Upper lobe of left lung (tissue), 6 donors: ENCODE data around the gene AK9. TPM values are rescaled to one million over a fixed set of nuclear protein-coding genes. Genes with fewer than 3 reads are reported as not detected.
"Not testable (repeated sequence)": the region's sequence is repeated elsewhere in the genome, so short reads cannot be mapped to it uniquely, and the experiment has no call there.

Experiments used
- ATAC-seq, 2 donors: fragments of 200-7000 bp; cut with Tn5 transposase; one replicate each; pipeline ENCODE4 v1.9.1; 2022; ENCODE audit warnings: mild to moderate bottlenecking in 2 of 2, moderate library complexity in 2 of 2; ENCODE audit not compliant: low FRiP score in 2 of 2
- DNase-seq, 2 donors: peaks; one replicate each; pipeline ENCODE4 v3.0.0-alpha.2; 2019 to 2020
- H3K27ac ChIP-seq, 4 donors: fragments of 200-600 bp; sonication (generic); one replicate each; pipeline ENCODE4 v1.5.1; 2016 to 2019
- H3K27me3 ChIP-seq, 4 donors: fragments of 200-600 bp; sonication (generic); one replicate each; pipeline ENCODE4 v1.5.1; 2017 to 2019
- H3K36me3 ChIP-seq, 4 donors: fragments of 200-600 bp; sonication (generic); one replicate each; pipeline ENCODE4 v1.5.1; 2016 to 2019
- H3K4me1 ChIP-seq, 4 donors: fragments of 200-600 bp; sonication (generic); one replicate each; pipeline ENCODE4 v1.5.1; 2018 to 2019
- H3K4me3 ChIP-seq, 4 donors: fragments of 200-600 bp; sonication (generic); one replicate each; pipeline ENCODE4 v1.5.1; 2017 to 2019; ENCODE audit warnings: mild to moderate bottlenecking in 2 of 4, moderate library complexity in 1 of 4
- H3K9me3 ChIP-seq, 4 donors: fragments of 200-600 bp; sonication (generic); one replicate each; pipeline ENCODE4 v1.5.1; 2018 to 2019
- EP300 ChIP-seq, 4 donors: sonication (generic); formaldehyde crosslinking; IDR thresholded peaks; one replicate each; pipeline ENCODE4 v1.5.1; 2017; ENCODE audit warnings: antibody characterized with exemption in 4 of 4, control low read depth in 2 of 4
- POLR2A ChIP-seq, 4 donors: fragments of 450-650 bp; IDR thresholded peaks; one replicate each; pipeline ENCODE4 v1.5.1; 2016 to 2017; ENCODE audit warnings: antibody characterized with exemption in 4 of 4, mild to moderate bottlenecking in 2 of 4
- POLR2AphosphoS5 ChIP-seq, 2 donors: sonication (generic); formaldehyde crosslinking; IDR thresholded peaks; one replicate each; pipeline ENCODE4 v1.5.1; 2017; ENCODE audit warnings: antibody characterized with exemption in 2 of 2
- WGBS, 2 donors: methylation state at CpG; one replicate each; pipeline ENCODE4 v1.1.5; 2017 to 2018; 5-methylcytosine and 5-hydroxymethylcytosine counted together
- total RNA-seq, 6 donors: library from RNA; depleted of rRNA in 4 of 6; stranded (reverse); fragments of >200 nt in 4 of 6; gene quantifications; one replicate each; pipeline versions ENCODE4 v1.1.0 to v1.2.1, GENCODE V29; 2016 to 2021
- TF ChIP-seq, protein P1 (sequence below), 6 experiments: fragments of 450-650 bp in 4 of 6; fragments of 200-600 bp in 2 of 6; sonication (generic) in 2 of 6; IDR thresholded peaks; one replicate each; pipeline ENCODE4 v1.5.1; 2016 to 2019; ENCODE audit warnings: antibody characterized with exemption in 6 of 6
- donor health status: DM: no; HTN: no; CAD: no; lungs with moderate emphysema.
- donor health status: DM: no; HTN: yes; CAD: no; lungs with severe emphysema.

AK9 gene
- total RNA-seq, 6 donors from 2014 or later = 5.9 to 48.2 (median 13.0) TPM

DNA sequence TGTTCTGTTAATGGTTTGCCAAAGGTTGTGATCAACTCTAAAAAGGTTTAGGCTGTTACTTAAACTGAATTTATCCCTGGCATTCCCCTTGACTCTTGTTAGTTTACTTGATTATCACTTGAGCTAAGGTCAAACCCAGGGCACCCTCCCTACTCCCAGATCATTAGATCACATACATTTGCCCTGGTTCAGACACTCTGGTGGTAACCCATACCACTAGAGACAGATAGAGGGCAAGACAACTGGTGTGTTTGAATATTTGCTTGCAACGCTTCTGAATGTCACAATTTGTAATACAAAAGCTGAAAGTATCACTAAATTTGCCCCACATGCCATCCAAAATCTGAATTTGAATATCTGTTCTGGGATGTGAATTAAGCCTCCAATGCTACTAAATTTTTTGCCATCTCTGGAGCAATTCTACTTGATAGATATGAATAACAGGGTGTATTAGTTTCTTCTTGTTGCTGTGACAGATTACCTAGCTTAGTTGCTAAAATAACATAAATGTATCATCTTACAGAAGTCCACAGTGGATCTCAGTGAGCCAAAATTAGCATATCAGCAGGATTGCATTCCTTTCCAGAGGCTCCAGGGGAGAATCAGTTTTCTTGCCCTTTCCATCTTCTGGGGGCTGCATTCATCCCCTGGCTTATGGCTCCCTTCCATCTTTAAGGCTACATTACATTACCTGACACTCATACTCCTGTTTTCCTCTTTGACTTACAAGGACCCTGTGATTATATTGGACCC, 45.4 kb upstream of the AK9 start:
- DNase-seq = no peak
- H3K27me3 ChIP-seq = no peaks in the 10 kb centered on the region
- TF ChIP-seq EP300 (IDR thresholded peaks at IDR 0.05) (no peak), POLR2AphosphoS5 (IDR thresholded peaks at IDR 0.05) (no peak), POLR2A (IDR thresholded peaks at IDR 0.05) (no peak)
- TF ChIP-seq, protein P1, sequence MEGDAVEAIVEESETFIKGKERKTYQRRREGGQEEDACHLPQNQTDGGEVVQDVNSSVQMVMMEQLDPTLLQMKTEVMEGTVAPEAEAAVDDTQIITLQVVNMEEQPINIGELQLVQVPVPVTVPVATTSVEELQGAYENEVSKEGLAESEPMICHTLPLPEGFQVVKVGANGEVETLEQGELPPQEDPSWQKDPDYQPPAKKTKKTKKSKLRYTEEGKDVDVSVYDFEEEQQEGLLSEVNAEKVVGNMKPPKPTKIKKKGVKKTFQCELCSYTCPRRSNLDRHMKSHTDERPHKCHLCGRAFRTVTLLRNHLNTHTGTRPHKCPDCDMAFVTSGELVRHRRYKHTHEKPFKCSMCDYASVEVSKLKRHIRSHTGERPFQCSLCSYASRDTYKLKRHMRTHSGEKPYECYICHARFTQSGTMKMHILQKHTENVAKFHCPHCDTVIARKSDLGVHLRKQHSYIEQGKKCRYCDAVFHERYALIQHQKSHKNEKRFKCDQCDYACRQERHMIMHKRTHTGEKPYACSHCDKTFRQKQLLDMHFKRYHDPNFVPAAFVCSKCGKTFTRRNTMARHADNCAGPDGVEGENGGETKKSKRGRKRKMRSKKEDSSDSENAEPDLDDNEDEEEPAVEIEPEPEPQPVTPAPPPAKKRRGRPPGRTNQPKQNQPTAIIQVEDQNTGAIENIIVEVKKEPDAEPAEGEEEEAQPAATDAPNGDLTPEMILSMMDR (IDR thresholded peaks at IDR 0.05) = no peak
- no peak overlapping the region for H3K4me3 ChIP-seq
- 94 to 95% methylated on average over 1 of the region's 1 CpG for WGBS, 2 donors
- peaks cover 3 to 22% (median 11%) of the 10 kb centered on the region in 4 donors for H3K36me3 ChIP-seq
- no peaks in the 10 kb centered on the region for H3K4me1 ChIP-seq
- no peak for ATAC-seq
- H3K9me3 ChIP-seq = no peaks in the 10 kb centered on the region
- H3K27ac ChIP-seq = no peak overlapping the region

- not testable (repeated sequence) for H3K27me3 ChIP-seq, H3K4me3 ChIP-seq, DNase-seq, H3K4me1 ChIP-seq, ATAC-seq, H3K9me3 ChIP-seq, H3K27ac ChIP-seq
- 95 to 100% methylated on average over 3 of the region's 3 CpGs for WGBS, 2 donors
- peaks cover 0 to 12% (median 0%) of the 10 kb centered on the region in 4 donors for H3K36me3 ChIP-seq
Measured at GRCh38 chr6:109725250-109725649, 34.2 kb upstream of the AK9 start.

GRCh38 chr6:109722564-109723254, 31.7 kb upstream of the AK9 start:
- DNase-seq (no peak), ATAC-seq (peak in 1 of 2 donors; percentile 16)
- TF ChIP-seq, protein P1 (IDR thresholded peaks at IDR 0.05) = no peak
- TF ChIP-seq EP300 (IDR thresholded peaks at IDR 0.05) (no peak), POLR2A (IDR thresholded peaks at IDR 0.05) (no peak), POLR2AphosphoS5 (IDR thresholded peaks at IDR 0.05) (no peak)
- Histone ChIP-seq H3K4me3 (no peak overlapping the region), H3K36me3 (peaks cover 0 to 18% (median 0%) of the 10 kb centered on the region in 4 donors), H3K4me1 (peaks cover 0 to 4% (median 0%) of the 10 kb centered on the region in 4 donors), H3K27me3 (no peaks in the 10 kb centered on the region), H3K27ac (no peak overlapping the region), H3K9me3 (no peaks in the 10 kb centered on the region)
- WGBS, 2 donors = 81 to 84% methylated on average over 3 of the region's 3 CpGs

GRCh38 chr6:109722011-109722410, 31.0 kb upstream of the AK9 start:
- WGBS, 2 donors = 86 to 92% methylated on average over 3 of the region's 3 CpGs

GRCh38 chr6:109720311-109720710, 29.3 kb upstream of the AK9 start:
- peaks cover 0 to 24% (median 0%) of the 10 kb centered on the region in 4 donors for H3K36me3 ChIP-seq
- no peak for DNase-seq
- WGBS, 2 donors = 87 to 91% methylated on average over 3 of the region's 3 CpGs
- H3K4me3 ChIP-seq = no peak overlapping the region
- H3K4me1 ChIP-seq = peaks cover 0 to 4% (median 0%) of the 10 kb centered on the region in 4 donors
- no peaks in the 10 kb centered on the region for H3K27me3 ChIP-seq
- H3K9me3 ChIP-seq = no peaks in the 10 kb centered on the region
- TF ChIP-seq, protein P1 (IDR thresholded peaks at IDR 0.05) = no peak
- no peak for ATAC-seq
- no peak overlapping the region for H3K27ac ChIP-seq

More at GRCh38 chr6:109722011-109722410, 31.0 kb upstream of the AK9 start:
- TF ChIP-seq, protein P1 (IDR thresholded peaks at IDR 0.05) = no peak
- Histone ChIP-seq H3K9me3 (no peaks in the 10 kb centered on the region), H3K4me3 (no peak overlapping the region), H3K36me3 (peaks cover 0 to 18% (median 0%) of the 10 kb centered on the region in 4 donors), H3K4me1 (peaks cover 0 to 4% (median 0%) of the 10 kb centered on the region in 4 donors), H3K27me3 (no peaks in the 10 kb centered on the region), H3K27ac (no peak overlapping the region)
- ATAC-seq (no peak), DNase-seq (no peak)
